Activated B cell treated with CpG ODN at 0.5 μM for 24 hours (primary cell): Measurements from ENCODE around the gene SMAD1. TPM values are rescaled to one million over a fixed set of nuclear protein-coding genes. Genes with fewer than 3 reads are reported as not detected.

Experiments
- ATAC-seq: fragments of 200-7000 bp; cut with Tn5 transposase; one replicate; pipeline ENCODE4 v1.10.0; 2021; ENCODE audit warnings: low read depth, mild to moderate bottlenecking, moderate library complexity
- CTCF ChIA-PET: fragments of 350-600 bp; sonication (Branson Sonifier 250); formaldehyde crosslinking; loops from one replicate; lab custom pipeline; 2021; ENCODE audit warnings: antibody characterized with exemption; lab: Charles Lee
- POLR2A ChIA-PET: fragments of 350-600 bp; sonication (Branson Sonifier 250); formaldehyde crosslinking; loops from one replicate; lab custom pipeline; 2021; ENCODE audit warnings: antibody characterized with exemption; lab: Charles Lee
- DNase-seq: peaks from one replicate; pipeline ENCODE4 v3.0.0; 2022
- H3K27ac Mint-ChIP-seq: one replicate; pipeline ENCODE4 v1.8.0; 2020; ENCODE audit warnings: mixed read lengths
- H3K27me3 Mint-ChIP-seq: one replicate; pipeline ENCODE4 v1.8.0; 2021; ENCODE audit warnings: mixed read lengths
- H3K36me3 Mint-ChIP-seq: one replicate; pipeline ENCODE4 v1.8.0; 2021; ENCODE audit warnings: low read depth, mixed read lengths
- H3K4me1 Mint-ChIP-seq: one replicate; pipeline ENCODE4 v1.8.0; 2021; ENCODE audit warnings: mixed read lengths
- H3K4me3 Mint-ChIP-seq: one replicate; pipeline ENCODE4 v1.8.0; 2020; ENCODE audit warnings: mild to moderate bottlenecking, mixed read lengths
- H3K9me3 Mint-ChIP-seq: one replicate; pipeline ENCODE4 v1.8.0; 2020; ENCODE audit warnings: mixed read lengths
- intact Hi-C: fragments of 100-400 bp; cut with micrococcal nuclease; formaldehyde crosslinking; loops from one replicate; pipeline ENCODE4 v1.15.1; 2024
- total RNA-seq: library from RNA; stranded (reverse); gene quantifications from 2 replicates; pipeline ENCODE4 v1.2.3, GENCODE V29; 2022
- TF ChIP-seq, protein P1 (sequence below): fragments of 200-600 bp; IDR thresholded peaks from one replicate; pipeline ENCODE4 v1.8.0; 2022; ENCODE audit warnings: antibody characterized with exemption, mild to moderate bottlenecking

SMAD1 gene
- total RNA-seq, 1 donor from 2014 or later: not detected

DNA sequence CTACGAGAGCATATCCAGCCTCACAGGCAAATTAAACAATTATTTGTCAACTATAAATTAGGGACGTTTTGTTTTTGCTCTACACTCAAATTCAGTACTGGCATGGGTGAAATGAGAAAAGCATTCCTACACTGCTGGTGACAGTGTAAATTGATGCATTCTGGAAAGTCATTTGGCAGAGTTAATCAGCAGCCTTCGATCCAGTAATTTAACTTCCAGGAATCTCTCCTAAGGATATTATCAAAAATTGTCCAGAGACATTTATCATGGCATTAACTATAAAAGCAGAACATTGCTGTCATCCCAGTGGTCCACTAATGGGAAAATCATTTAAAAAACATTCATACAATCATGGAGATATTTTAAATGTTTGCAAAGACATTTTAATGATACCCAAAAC is 70.0 kb downstream of the SMAD1 start:
- intact Hi-C loops: no loop called here
- Mint-ChIP-seq H3K27me3 (no peaks in the 10 kb centered on the region), H3K27ac (no peak overlapping the region), H3K9me3 (no peaks in the 10 kb centered on the region), H3K4me1 (peaks cover 7% of the 10 kb centered on the region), H3K36me3 (no peaks in the 10 kb centered on the region), H3K4me3 (no peak overlapping the region)
- DNase-seq: no peak
- POLR2A ChIA-PET: no interaction called here
- TF ChIP-seq, protein P1, sequence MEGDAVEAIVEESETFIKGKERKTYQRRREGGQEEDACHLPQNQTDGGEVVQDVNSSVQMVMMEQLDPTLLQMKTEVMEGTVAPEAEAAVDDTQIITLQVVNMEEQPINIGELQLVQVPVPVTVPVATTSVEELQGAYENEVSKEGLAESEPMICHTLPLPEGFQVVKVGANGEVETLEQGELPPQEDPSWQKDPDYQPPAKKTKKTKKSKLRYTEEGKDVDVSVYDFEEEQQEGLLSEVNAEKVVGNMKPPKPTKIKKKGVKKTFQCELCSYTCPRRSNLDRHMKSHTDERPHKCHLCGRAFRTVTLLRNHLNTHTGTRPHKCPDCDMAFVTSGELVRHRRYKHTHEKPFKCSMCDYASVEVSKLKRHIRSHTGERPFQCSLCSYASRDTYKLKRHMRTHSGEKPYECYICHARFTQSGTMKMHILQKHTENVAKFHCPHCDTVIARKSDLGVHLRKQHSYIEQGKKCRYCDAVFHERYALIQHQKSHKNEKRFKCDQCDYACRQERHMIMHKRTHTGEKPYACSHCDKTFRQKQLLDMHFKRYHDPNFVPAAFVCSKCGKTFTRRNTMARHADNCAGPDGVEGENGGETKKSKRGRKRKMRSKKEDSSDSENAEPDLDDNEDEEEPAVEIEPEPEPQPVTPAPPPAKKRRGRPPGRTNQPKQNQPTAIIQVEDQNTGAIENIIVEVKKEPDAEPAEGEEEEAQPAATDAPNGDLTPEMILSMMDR: no peak
- CTCF ChIA-PET: no interaction called here
- no peak for ATAC-seq

DNA sequence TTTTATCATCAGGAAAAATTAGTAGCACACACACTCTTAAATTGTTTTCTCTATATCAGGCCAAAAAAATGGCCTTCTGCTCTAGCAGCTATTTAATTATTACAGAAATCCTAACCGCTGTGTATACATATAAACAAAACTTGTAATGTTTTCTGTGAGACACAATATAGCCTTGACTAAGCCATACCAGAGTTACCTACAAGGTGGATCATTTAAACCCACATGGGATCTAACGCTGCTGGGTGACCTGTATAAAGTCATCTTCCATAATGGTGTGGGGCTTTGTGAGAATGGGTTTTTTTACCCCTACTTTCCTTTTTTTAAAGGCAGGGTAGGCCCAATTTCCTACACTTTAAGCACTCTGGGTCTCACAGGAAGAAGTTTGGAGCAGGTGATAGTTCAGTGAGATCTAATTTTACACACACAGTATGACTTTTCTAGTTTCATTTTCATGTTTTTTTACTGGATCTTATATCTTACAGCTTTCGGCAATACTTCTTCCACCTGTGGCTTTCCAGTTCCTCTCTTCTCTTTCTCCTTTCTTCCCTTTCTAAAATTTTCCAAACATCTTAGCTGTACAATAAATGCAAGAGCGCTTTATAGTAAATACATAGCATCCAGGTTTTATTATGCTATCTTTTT is 70.6 kb downstream of the SMAD1 start:
- no peaks in the 10 kb centered on the region for H3K36me3 Mint-ChIP-seq
- no peak overlapping the region for H3K27ac Mint-ChIP-seq
- POLR2A ChIA-PET: no interaction called here
- DNase-seq (no peak), ATAC-seq (no peak)
- H3K4me3 Mint-ChIP-seq: no peak overlapping the region
- TF ChIP-seq, protein P1: no peak
- intact Hi-C loops: no loop called here
- H3K27me3 Mint-ChIP-seq: no peaks in the 10 kb centered on the region
- CTCF ChIA-PET: no interaction called here
- H3K4me1 Mint-ChIP-seq: peaks cover 7% of the 10 kb centered on the region
- H3K9me3 Mint-ChIP-seq: no peaks in the 10 kb centered on the region

- no peaks in the 10 kb centered on the region for H3K9me3 Mint-ChIP-seq
- no peaks in the 10 kb centered on the region for H3K27me3 Mint-ChIP-seq
- intact Hi-C loops: no loop called here
- peaks cover 7% of the 10 kb centered on the region for H3K4me1 Mint-ChIP-seq
- ChIA-PET CTCF (no interaction called here), POLR2A (no interaction called here)
- ATAC-seq: no peak
- no peaks in the 10 kb centered on the region for H3K36me3 Mint-ChIP-seq
- no peak overlapping the region for H3K27ac Mint-ChIP-seq
- no peak overlapping the region for H3K4me3 Mint-ChIP-seq
- TF ChIP-seq, protein P1: no peak
- no peak for DNase-seq
These were observed 71.7 kb downstream of the SMAD1 start for GRCh38 chr4:145553375-145553774.

GRCh38 chr4:145554691-145555090 is 73.0 kb downstream of the SMAD1 start:
- DNase-seq (no peak), ATAC-seq (no peak)
- ChIA-PET POLR2A (no interaction called here), CTCF (no interaction called here)
- TF ChIP-seq, protein P1: no peak
- H3K27me3 Mint-ChIP-seq: peaks cover 2% of the 10 kb centered on the region
- intact Hi-C loops: no loop called here
- H3K36me3 Mint-ChIP-seq: no peaks in the 10 kb centered on the region
- no peak overlapping the region for H3K4me3 Mint-ChIP-seq
- H3K4me1 Mint-ChIP-seq: peaks cover 7% of the 10 kb centered on the region
- no peaks in the 10 kb centered on the region for H3K9me3 Mint-ChIP-seq
- H3K27ac Mint-ChIP-seq: no peak overlapping the region

DNA sequence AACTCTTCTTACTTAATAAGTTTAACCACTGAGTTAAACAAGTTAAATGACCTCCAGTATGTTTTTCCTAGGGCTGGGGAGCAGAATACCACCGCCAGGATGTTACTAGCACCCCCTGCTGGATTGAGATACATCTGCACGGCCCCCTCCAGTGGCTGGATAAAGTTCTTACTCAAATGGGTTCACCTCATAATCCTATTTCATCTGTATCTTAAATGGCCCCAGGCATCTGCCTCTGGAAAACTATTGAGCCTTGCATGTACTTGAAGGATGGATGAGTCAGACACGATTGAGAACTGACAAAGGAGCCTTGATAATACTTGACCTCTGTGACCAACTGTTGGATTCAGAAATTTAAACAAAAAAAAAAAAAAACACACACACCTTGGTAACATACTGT is 76.1 kb downstream of the SMAD1 start:
- DNase-seq (no peak), ATAC-seq (peak; percentile 70)
- TF ChIP-seq, protein P1: peak; percentile 68
- Mint-ChIP-seq H3K4me1 (peaks cover 1% of the 10 kb centered on the region), H3K36me3 (no peaks in the 10 kb centered on the region), H3K4me3 (no peak overlapping the region), H3K27me3 (peaks cover 7% of the 10 kb centered on the region), H3K9me3 (no peaks in the 10 kb centered on the region), H3K27ac (no peak overlapping the region)
- CTCF ChIA-PET: interaction anchor here (0.9 to 1.3 kb wide), 5 partner anchors 12 to 403 kb away, joined by 3 to 12 read pairs (median 5); no protein-coding TSS in a partner anchor
- POLR2A ChIA-PET: no interaction called here
- intact Hi-C loops: loop anchor here (1.0 to 2.0 kb wide), 3 partner anchors 53 to 1383 kb away; no protein-coding TSS in a partner anchor
